Stromal cell of bone marrow (primary cell): ENCODE data around the gene RARG.
A peak's percentile ranks its signal among the peaks of the same experiment; 100 is the strongest.
"Not testable (repeated sequence)": the region's sequence is repeated elsewhere in the genome, so short reads cannot be mapped to it uniquely, and the experiment has no call there.

Source experiments
- DNase-seq: peaks from one replicate; pipeline ENCODE4 v3.0.0-alpha.2; 2012; ENCODE audit warnings: low read depth

The RARG gene

GRCh38 chr12:53190108-53190729 is 41.8 kb downstream of the RARG start:
- DNase-seq: peak; percentile 71

DNA sequence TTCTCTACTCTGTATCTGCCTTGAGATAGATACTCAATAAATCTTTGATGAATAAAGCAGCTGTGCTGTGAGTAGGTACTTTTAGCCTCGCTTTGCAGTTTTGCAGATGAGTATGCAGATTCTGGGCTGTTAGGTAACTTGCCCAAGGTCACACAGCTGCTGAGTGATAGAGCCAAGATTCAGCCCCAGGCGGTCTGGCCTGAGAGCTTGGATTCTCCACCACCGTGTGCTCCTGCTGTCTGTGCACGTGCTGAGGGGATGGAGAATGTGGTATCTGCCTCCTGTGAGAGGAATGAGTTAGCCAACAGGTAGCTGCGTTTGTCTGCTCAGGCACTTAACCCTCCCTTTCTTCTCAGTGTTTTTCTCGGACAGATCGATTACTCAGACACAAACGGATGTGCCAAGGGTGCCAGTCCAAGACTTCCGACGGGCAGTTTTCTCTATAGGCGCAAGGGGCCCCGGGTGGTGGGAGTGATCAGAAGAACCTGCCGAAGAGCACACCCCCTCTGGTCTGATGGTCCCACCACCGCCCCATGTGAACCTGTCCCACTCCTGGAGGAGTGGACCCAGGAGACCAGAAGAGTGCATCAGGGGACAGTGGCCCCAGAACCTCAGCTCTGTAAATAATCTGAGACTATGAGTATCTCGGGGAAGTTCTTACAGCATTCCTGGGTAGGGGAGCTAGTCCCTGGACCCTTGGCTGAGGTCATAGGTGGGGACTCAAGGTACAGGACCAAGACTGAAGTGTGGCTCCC is 44.7 kb downstream of the RARG start:
- DNase-seq: no peak

GRCh38 chr12:53186745-53187144 is 45.3 kb downstream of the RARG start:
- DNase-seq: no peak

DNA sequence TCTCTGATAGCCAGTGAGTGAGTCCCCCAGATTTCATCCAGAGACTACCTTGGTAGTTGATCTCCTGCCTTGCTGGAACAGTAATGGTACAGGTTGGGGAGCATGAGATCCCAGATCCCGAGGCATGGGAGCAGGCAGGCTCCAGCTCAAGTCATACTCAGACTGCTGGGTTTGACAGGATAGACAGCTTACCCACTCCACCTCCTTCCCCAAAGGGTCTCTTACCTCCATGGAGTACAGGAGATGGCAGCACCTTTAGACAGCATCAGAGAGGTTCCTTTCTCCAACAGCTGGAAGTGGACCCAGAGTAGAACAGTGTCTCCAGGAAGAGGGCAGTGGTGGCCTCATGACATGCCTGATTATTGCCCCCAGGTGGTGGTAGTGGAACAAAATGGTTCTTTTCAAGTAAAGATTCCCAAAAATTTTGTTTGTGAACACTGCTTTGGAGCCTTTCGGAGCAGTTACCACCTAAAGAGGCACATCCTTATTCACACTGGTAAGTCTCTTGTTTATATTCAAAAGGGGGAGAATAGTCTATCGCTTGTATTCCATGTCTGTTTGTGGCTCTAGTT is 46.3 kb downstream of the RARG start:
- DNase-seq: no peak

DNA sequence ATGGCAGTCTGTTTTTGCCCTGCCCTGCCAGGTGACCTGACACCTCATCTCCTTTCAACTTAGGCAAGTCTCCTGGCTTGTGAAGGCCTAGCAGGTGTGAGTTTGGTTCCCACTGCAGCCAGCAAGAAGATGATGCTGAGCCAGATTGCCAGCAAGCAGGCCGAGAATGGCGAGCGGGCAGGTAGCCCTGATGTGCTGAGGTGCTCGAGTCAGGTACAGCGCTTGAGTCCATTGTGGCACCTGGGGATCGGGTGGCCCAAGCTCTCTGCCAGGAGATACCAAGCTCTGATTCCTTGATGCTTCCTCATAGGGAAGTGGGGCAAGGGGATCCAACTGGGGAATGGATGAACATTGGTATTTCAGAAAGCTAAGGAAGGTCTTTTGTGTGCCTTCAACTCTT is 47.2 kb downstream of the RARG start:
- DNase-seq: no peak

GRCh38 chr12:53182903-53183302 is 49.1 kb downstream of the RARG start:
- DNase-seq: no peak

- no peak for DNase-seq
Observed at GRCh38 chr12:53181935-53182334, 50.1 kb downstream of the RARG start.

GRCh38 chr12:53180931-53181645 is 50.9 kb downstream of the RARG start:
- DNase-seq: no peak

DNA sequence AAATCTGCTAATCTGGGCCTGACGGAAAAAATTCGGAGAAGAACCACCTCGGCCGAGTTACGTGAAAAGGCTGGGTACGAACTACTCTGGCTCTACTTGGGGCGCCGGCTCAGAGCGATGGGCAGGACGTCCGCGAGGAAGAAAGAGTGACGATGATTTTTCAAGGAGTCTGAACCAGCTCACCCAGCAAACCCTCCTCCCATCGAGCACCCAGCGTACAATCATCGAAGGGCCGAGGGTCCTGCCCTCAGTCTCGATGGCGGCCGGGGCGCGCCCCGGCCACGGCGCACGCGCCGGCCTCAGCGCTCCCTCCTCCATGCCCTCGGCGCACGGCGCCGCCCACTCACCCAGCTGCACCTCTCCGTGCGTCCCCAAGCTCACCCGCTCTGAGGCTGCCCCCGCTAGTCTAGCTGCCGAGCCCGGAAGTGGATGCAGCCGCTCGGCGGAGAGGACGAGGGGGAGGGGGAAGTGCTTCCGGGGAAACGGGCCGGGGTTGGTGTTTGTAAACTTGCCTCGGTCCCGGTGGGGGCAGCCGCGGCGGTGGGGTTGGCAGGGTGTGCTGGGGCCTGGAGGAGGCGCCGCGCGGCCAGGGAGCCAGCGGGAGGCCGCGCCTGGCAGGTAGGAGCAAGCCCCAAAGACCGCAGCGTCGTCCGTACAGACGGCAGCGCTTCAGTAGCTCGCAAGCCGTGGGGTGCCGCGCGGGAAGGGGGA is 51.6 kb downstream of the RARG start, which contains the start of the genes CSAD and ZNF740:
Gene CSAD (minus strand): TSS at position 706 of the 711 bp plus-strand sequence. CDS start 7,455 bp downstream, outside the sequence.
Gene ZNF740 (plus strand): TSS at position 503 of the 711 bp plus-strand sequence. CDS start 1,262 bp downstream, outside the sequence.
- peak; percentile 96 for DNase-seq

DNA sequence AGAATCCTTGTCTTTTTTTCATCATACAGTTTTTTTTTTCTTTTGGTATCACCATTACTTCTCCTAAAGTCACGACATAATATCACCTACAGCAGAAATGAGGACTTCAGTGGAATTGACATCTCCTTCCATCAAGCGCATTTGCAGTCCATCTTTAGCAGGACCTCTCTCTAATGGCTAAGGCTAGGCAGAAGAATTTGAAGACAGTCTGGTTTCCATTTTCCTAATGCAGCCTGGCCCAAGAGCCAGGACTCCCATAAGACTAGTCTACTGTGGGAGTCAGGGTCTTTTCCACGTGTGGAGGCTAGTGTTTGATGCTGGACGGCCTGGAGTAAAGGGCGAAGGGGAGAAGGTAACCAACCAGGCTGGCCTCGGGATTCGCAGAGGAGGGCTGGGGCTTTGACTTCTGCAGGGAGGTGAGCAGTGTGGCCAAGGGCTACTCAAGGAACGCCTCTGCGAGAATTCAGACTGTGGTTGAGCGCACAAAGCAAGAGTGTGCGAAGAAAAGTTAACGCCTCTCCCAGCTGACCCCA is 52.3 kb downstream of the RARG start:
- DNase-seq: no peak

DNA sequence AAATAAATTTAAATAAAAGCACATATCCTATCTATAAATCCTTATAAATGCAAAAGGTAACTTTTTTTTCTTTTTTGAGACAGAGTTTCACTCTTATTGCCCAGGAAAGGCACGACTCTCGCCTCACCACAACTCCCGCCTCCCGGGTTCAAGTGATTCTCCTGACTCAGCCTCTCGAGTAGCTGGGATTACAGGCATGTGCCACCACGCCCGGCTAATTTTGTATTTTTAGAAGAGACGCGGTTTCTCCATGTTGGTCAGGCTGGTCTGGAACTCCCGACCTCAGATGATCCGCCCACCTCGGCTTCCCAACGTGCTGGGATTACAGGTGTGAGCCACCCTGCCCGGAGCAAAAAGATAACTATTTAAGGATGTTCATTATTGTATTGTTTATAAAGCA is 53.2 kb downstream of the RARG start:
- not testable (repeated sequence) for DNase-seq

- DNase-seq: not testable (repeated sequence)
Observed at GRCh38 chr12:53177447-53177846, 54.6 kb downstream of the RARG start.

GRCh38 chr12:53176750-53177149 is 55.3 kb downstream of the RARG start:
- no peak for DNase-seq

- no peak for DNase-seq
Observed at GRCh38 chr12:53174881-53175491, 57.0 kb downstream of the RARG start.

- no peak for DNase-seq
Observed at GRCh38 chr12:53173085-53173715, 58.8 kb downstream of the RARG start.

GRCh38 chr12:53172352-53172751 is 59.7 kb downstream of the RARG start:
- no peak for DNase-seq

- no peak for DNase-seq
Observed at GRCh38 chr12:53171725-53172329, 60.2 kb downstream of the RARG start.

- no peak for DNase-seq
Observed at GRCh38 chr12:53170876-53171724, 60.9 kb downstream of the RARG start.

DNA sequence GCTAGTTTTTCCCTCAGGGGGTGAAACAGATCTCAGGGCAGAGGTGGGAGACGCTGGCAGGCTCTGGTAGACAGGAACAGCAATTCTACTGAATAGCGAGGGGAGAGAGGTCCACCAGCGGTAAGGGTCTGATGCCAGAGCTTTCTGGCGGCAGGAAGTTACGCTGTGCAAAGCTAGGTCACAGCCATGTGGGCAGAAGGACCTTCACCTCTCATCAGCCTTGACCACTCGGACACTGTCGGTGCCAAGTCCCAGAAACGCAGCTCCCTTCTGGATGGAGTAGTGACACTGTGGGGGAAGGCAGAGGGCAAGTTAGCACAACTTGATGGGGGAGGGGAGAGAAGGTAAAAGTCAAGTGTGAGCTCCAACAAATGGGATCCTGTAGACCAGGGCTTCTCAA is 61.8 kb downstream of the RARG start:
- DNase-seq: no peak
